Neural progenitor cell (in vitro differentiated cells): ENCODE measurements around the gene PLCG2. TPM values are rescaled to one million over a fixed set of nuclear protein-coding genes. Genes with fewer than 3 reads are reported as not detected.

Source experiments
- DNase-seq: peaks from one replicate; pipeline ENCODE4 v3.0.0-alpha.2; 2016; ENCODE audit warnings: low spot score
- H2AFZ ChIP-seq: fragments of 200-600 bp; sonication (generic); replicated peaks from 2 replicates; pipeline ENCODE4 v1.6.1; 2016; ENCODE audit warnings: antibody characterized with exemption
- H3F3A ChIP-seq: fragments of 200-600 bp; sonication (generic); 2 replicates; pipeline ENCODE4 v1.6.1; 2016; ENCODE audit warnings: antibody characterized with exemption, low read depth
- H3K27ac ChIP-seq: fragments of 200-600 bp; sonication (generic); 2 replicates; pipeline ENCODE4 v1.5.1; 2016; ENCODE audit warnings: mild to moderate bottlenecking
- H3K27me3 ChIP-seq: fragments of 200-600 bp; sonication (generic); 2 replicates; pipeline ENCODE4 v1.6.1; 2016; ENCODE audit warnings: mild to moderate bottlenecking, moderate library complexity
- H3K36me3 ChIP-seq: fragments of 200-600 bp; sonication (generic); 2 replicates; pipeline ENCODE4 v1.5.1; 2016
- H3K4me1 ChIP-seq: fragments of 200-600 bp; sonication (generic); 2 replicates; pipeline ENCODE4 v1.6.1; 2016; ENCODE audit warnings: mixed run types
- H3K4me2 ChIP-seq: fragments of 200-600 bp; sonication (generic); 2 replicates; pipeline ENCODE4 v1.6.1; 2016
- H3K4me3 ChIP-seq: fragments of 200-600 bp; sonication (generic); 2 replicates; pipeline ENCODE4 v1.5.1; 2016
- H3K79me2 ChIP-seq: fragments of 200-600 bp; sonication (generic); 2 replicates; pipeline ENCODE4 v1.6.1; 2016; ENCODE audit warnings: low read depth
- H3K9ac ChIP-seq: fragments of 200-600 bp; sonication (generic); 2 replicates; pipeline ENCODE4 v1.6.1; 2016
- H3K9me3 ChIP-seq: fragments of 200-600 bp; sonication (generic); 2 replicates; pipeline ENCODE4 v1.5.1; 2016; ENCODE audit warnings: low read depth
- H4K20me1 ChIP-seq: fragments of 200-600 bp; sonication (generic); 2 replicates; pipeline ENCODE4 v1.6.1; 2016; ENCODE audit warnings: low read depth
- H3K27ac Mint-ChIP-seq: 3 replicates; pipeline ENCODE4 v1.8.0; 2021; ENCODE audit warnings: mixed read lengths
- H3K27me3 Mint-ChIP-seq: 2 replicates; pipeline ENCODE4 v1.8.0; 2022; ENCODE audit warnings: low read depth, mild to moderate bottlenecking, inconsistent platforms, moderate library complexity, mixed read lengths; ENCODE audit not compliant: insufficient read depth
- H3K36me3 Mint-ChIP-seq: 3 replicates; pipeline ENCODE4 v1.8.0; 2021; ENCODE audit warnings: mixed read lengths
- H3K4me1 Mint-ChIP-seq: 3 replicates; pipeline ENCODE4 v1.8.0; 2021; ENCODE audit warnings: mixed read lengths
- H3K4me3 Mint-ChIP-seq: 3 replicates; pipeline ENCODE4 v1.8.0; 2021; ENCODE audit warnings: mild to moderate bottlenecking, moderate library complexity, mixed read lengths
- H3K9me3 Mint-ChIP-seq: 3 replicates; pipeline ENCODE4 v1.8.0; 2020; ENCODE audit warnings: mixed read lengths
- CTCF ChIP-seq: fragments of 200-600 bp; sonication (generic); IDR thresholded peaks from 2 replicates; pipeline ENCODE4 v1.5.1; 2017; ENCODE audit warnings: antibody characterized with exemption, mild to moderate bottlenecking
- EZH2 ChIP-seq: fragments of 200-600 bp; sonication (generic); IDR thresholded peaks from 2 replicates; pipeline ENCODE4 v1.6.1; 2017; ENCODE audit warnings: antibody characterized with exemption, mild to moderate bottlenecking, moderate library complexity
- EZH2phosphoT487 ChIP-seq: fragments of 200-600 bp; sonication (generic); IDR thresholded peaks from 2 replicates; pipeline ENCODE4 v1.6.1; 2017; ENCODE audit warnings: antibody characterized with exemption
- total RNA-seq: library from RNA; depleted of rRNA; stranded (reverse); fragments of >200 nt; gene quantifications from 2 replicates; pipeline ENCODE4 v1.2.3, GENCODE V29; 2015; ENCODE audit warnings: low replicate concordance

The PLCG2 gene
- total RNA-seq, 1 donor from 2014 or later, result 5.0 TPM

- no peak overlapping the region for H3K4me3 ChIP-seq
- TF ChIP-seq EZH2 (no peak), CTCF (no peak), EZH2phosphoT487 (no peak)
- H3K27me3 ChIP-seq, result no peaks in the 10 kb centered on the region
- H3K4me2 ChIP-seq, result no peak overlapping the region
- Mint-ChIP-seq H3K27me3 (peaks cover 6% of the 10 kb centered on the region), H3K36me3 (no peaks in the 10 kb centered on the region), H3K4me1 (peaks cover 4% of the 10 kb centered on the region), H3K4me3 (no peak overlapping the region), H3K9me3 (peaks cover 2% of the 10 kb centered on the region), H3K27ac (no peak overlapping the region)
- no peak overlapping the region for H3K27ac ChIP-seq
- H3K9ac ChIP-seq, result no peak overlapping the region
- H3K4me1 ChIP-seq, result no peaks in the 10 kb centered on the region
- no peaks in the 10 kb centered on the region for H3K36me3 ChIP-seq
- H3K9me3 ChIP-seq, result no peaks in the 10 kb centered on the region
- H2AFZ ChIP-seq, result no peak overlapping the region
- no peak for DNase-seq
- H4K20me1 ChIP-seq, result no peaks in the 10 kb centered on the region
- H3F3A ChIP-seq, result no peaks in the 10 kb centered on the region
- no peaks in the 10 kb centered on the region for H3K79me2 ChIP-seq
Measured at GRCh38 chr16:81873206-81873605, 94.1 kb downstream of the PLCG2 start.

- Histone ChIP-seq H3K36me3 (no peaks in the 10 kb centered on the region), H3F3A (no peaks in the 10 kb centered on the region), H4K20me1 (no peaks in the 10 kb centered on the region), H3K4me2 (no peak overlapping the region), H3K79me2 (no peaks in the 10 kb centered on the region), H3K4me3 (no peak overlapping the region), H3K4me1 (peaks cover 4% of the 10 kb centered on the region), H2AFZ (no peak overlapping the region), H3K9ac (no peak overlapping the region), H3K27ac (no peak overlapping the region), H3K27me3 (no peaks in the 10 kb centered on the region), H3K9me3 (no peaks in the 10 kb centered on the region)
- DNase-seq, result peak; percentile 75
- H3K9me3 Mint-ChIP-seq, result no peaks in the 10 kb centered on the region
- H3K4me3 Mint-ChIP-seq, result no peak overlapping the region
- H3K27me3 Mint-ChIP-seq, result peaks cover 6% of the 10 kb centered on the region
- no peak overlapping the region for H3K27ac Mint-ChIP-seq
- TF ChIP-seq EZH2 (no peak), EZH2phosphoT487 (no peak), CTCF (peak; percentile 87)
- H3K36me3 Mint-ChIP-seq, result no peaks in the 10 kb centered on the region
- H3K4me1 Mint-ChIP-seq, result peaks cover 4% of the 10 kb centered on the region
Measured at GRCh38 chr16:81873843-81874752, 95.0 kb downstream of the PLCG2 start.

GRCh38 chr16:81875461-81875860 lies 96.4 kb downstream of the PLCG2 start:
- no peak overlapping the region for H3K27ac Mint-ChIP-seq
- DNase-seq, result no peak
- no peaks in the 10 kb centered on the region for H3K9me3 Mint-ChIP-seq
- no peaks in the 10 kb centered on the region for H3K9me3 ChIP-seq
- peaks cover 4% of the 10 kb centered on the region for H3K4me1 Mint-ChIP-seq
- H2AFZ ChIP-seq, result no peak overlapping the region
- H3K9ac ChIP-seq, result no peak overlapping the region
- no peak overlapping the region for H3K27ac ChIP-seq
- no peak overlapping the region for H3K4me2 ChIP-seq
- no peaks in the 10 kb centered on the region for H3K36me3 Mint-ChIP-seq
- no peaks in the 10 kb centered on the region for H4K20me1 ChIP-seq
- TF ChIP-seq EZH2phosphoT487, result no peak
- no peak for TF ChIP-seq CTCF
- no peak for TF ChIP-seq EZH2
- H3K36me3 ChIP-seq, result no peaks in the 10 kb centered on the region
- H3K27me3 ChIP-seq, result no peaks in the 10 kb centered on the region
- peaks cover 6% of the 10 kb centered on the region for H3K27me3 Mint-ChIP-seq
- H3K4me3 ChIP-seq, result no peak overlapping the region
- peaks cover 7% of the 10 kb centered on the region for H3K4me1 ChIP-seq
- H3F3A ChIP-seq, result no peaks in the 10 kb centered on the region
- no peak overlapping the region for H3K4me3 Mint-ChIP-seq
- H3K79me2 ChIP-seq, result no peaks in the 10 kb centered on the region
